OCI-LY7 (cell line): ENCODE results near the gene FRS2.

Experiments used
- CTCF ChIP-seq: fragments of 200-600 bp; sonication (generic); conservative IDR thresholded peaks from 2 replicates; pipeline ENCODE4 v1.5.1; 2014; ENCODE audit warnings: mild to moderate bottlenecking, antibody characterized with exemption, low read length, moderate library complexity, mixed read lengths
- EZH2phosphoT487 ChIP-seq: fragments of 200-600 bp; sonication (generic); IDR thresholded peaks from 2 replicates; pipeline ENCODE4 v1.6.1; 2018; ENCODE audit warnings: low read depth, borderline replicate concordance, mild to moderate bottlenecking, mixed run types, antibody characterized with exemption, low read length, moderate library complexity, mixed read lengths

- TF ChIP-seq CTCF (no peak), EZH2phosphoT487 (no peak)
These were observed 2.8 kb upstream of the FRS2 start for GRCh38 chr12:69467366-69467765.
